BJ (cell line): ENCODE measurements around the gene ZAR1. TPM values are rescaled to one million over a fixed set of nuclear protein-coding genes. Genes with fewer than 3 reads are reported as not detected.

ENCODE experiments used
- CTCF ChIA-PET: fragments of 350-600 bp; formaldehyde crosslinking; extraction: SDS; loops from one replicate; lab custom pipeline; 2021; ENCODE audit warnings: antibody characterized with exemption, inconsistent platforms; lab: Yijun Ruan, JAX
- POLR2A ChIA-PET: fragments of 300-600 bp; sonication (Branson Sonifier 250); formaldehyde crosslinking; extraction: SDS; loops from one replicate; lab custom pipeline; 2021; ENCODE audit warnings: antibody characterized with exemption; lab: Charles Lee
- DNase-seq: peaks from one replicate; pipeline ENCODE4 v3.0.0-alpha.2; 2011; ENCODE audit warnings: low read depth
- H3K27me3 ChIP-seq: 2 replicates; pipeline ENCODE4 v1.6.0; 2011; ENCODE audit warnings: low read length; ENCODE audit not compliant: control insufficient read depth, insufficient read depth
- H3K36me3 ChIP-seq: 2 replicates; pipeline ENCODE4 v1.5.1; 2011; ENCODE audit warnings: low read length; ENCODE audit not compliant: control insufficient read depth, insufficient read depth
- H3K4me3 ChIP-seq: 2 replicates; pipeline ENCODE4 v1.5.1; 2011; ENCODE audit warnings: low read depth, mild to moderate bottlenecking, control low read depth, low read length
- CTCF ChIP-seq: IDR thresholded peaks from 2 replicates; pipeline ENCODE4 v1.5.1; 2011; ENCODE audit warnings: low read depth, mild to moderate bottlenecking, control low read depth, inconsistent platforms, low read length, moderate library complexity; ENCODE audit not compliant: insufficient read depth
- polyA plus RNA-seq: library from polyadenylated mRNA; depleted of rRNA; stranded (reverse); fragments of >200 nt; gene quantifications from 2 replicates; pipeline ENCODE4 v1.2.3, GENCODE V29; 2011

The ZAR1 gene
- polyA plus RNA-seq, 1 experiment, result not detected

GRCh38 chr4:48504026-48504330 is 13.9 kb downstream of the ZAR1 start:
- ChIA-PET CTCF (no interaction called here), POLR2A (no interaction called here)
- Histone ChIP-seq H3K4me3 (no peak overlapping the region), H3K27me3 (no peaks in the 10 kb centered on the region), H3K36me3 (peaks cover 4% of the 10 kb centered on the region; the same call in 1 of the 2 replicates)
- no peak for DNase-seq
- TF ChIP-seq CTCF, result no peak

DNA sequence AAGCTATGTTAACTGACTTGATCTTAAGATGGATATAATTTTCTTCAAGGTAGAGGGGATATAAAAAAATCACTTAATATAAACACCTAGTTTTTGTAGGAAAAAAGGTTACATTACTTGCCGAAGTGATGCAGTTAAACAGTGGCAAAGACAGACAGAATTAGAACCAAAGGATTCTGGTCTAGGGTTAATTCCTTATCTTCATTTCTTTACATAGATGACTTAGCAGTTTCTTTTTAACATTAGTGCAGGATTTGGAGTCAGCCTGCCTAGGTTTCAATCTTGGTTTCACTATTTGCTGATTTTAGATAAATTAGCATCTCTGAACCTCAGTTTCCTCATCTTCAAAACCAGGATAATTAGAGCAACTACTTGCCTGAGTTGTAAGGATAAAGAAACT is 14.3 kb downstream of the ZAR1 start:
- no peak for DNase-seq
- H3K36me3 ChIP-seq, result peaks cover 4% of the 10 kb centered on the region; the same call in 1 of the 2 replicates
- POLR2A ChIA-PET, result no interaction called here

GRCh38 chr4:48506716-48507115 is 16.7 kb downstream of the ZAR1 start:
- CTCF ChIA-PET, result interaction anchor here (0.9 kb wide), 1 partner anchor 34 kb away, joined by 3 read pairs; no protein-coding TSS in a partner anchor
- POLR2A ChIA-PET, result no interaction called here
- Histone ChIP-seq H3K36me3 (peaks cover 7% of the 10 kb centered on the region), H3K4me3 (no peak overlapping the region), H3K27me3 (no peaks in the 10 kb centered on the region)
- no peak for DNase-seq
- TF ChIP-seq CTCF, result no peak

More for the DNA sequence above, 14.3 kb downstream of the ZAR1 start:
- H3K27me3 ChIP-seq, result no peaks in the 10 kb centered on the region
- CTCF ChIA-PET, result no interaction called here
- H3K4me3 ChIP-seq, result no peak overlapping the region
- TF ChIP-seq CTCF, result no peak

GRCh38 chr4:48509543-48509942 is 19.5 kb downstream of the ZAR1 start:
- Histone ChIP-seq H3K4me3 (no peak overlapping the region), H3K36me3 (peaks cover 8% of the 10 kb centered on the region), H3K27me3 (no peaks in the 10 kb centered on the region)
- no peak for DNase-seq
- no peak for TF ChIP-seq CTCF
- ChIA-PET POLR2A (no interaction called here), CTCF (interaction anchor here (1.5 kb wide), 1 partner anchor 16 kb away, joined by 3 read pairs; no protein-coding TSS in a partner anchor)

DNA sequence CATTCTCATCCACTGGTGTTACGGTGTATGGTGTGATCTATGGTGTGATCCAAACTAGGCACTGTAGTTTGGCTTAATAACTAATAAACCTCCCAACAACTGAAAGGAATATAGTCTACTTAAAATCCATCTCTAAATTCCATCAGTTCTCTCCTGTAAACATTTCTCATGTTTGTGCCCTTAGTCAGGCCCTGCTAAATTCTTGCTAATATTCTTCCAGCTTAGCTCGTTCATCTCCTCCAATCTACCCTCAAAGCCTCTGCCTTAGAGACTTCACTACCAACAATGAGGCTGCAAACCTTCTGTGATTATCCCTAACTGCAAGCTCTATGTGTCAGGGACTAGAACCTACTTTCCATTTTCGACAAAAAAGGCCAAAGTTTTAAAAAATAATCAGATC is 28.1 kb downstream of the ZAR1 start:
- no peak for TF ChIP-seq CTCF
- DNase-seq, result no peak
- Histone ChIP-seq H3K27me3 (no peaks in the 10 kb centered on the region), H3K4me3 (no peak overlapping the region), H3K36me3 (peaks cover 12% of the 10 kb centered on the region)
- CTCF ChIA-PET, result interaction anchor here (1.0 to 2.0 kb wide), 2 partner anchors 15 to 28 kb away, joined by 3 to 4 read pairs; no protein-coding TSS in a partner anchor
- POLR2A ChIA-PET, result no interaction called here
